HCT116 (cell line): ENCODE data around the gene THRB.

Experiments
- EZH2phosphoT487 ChIP-seq: fragments of 200-600 bp; IDR thresholded peaks from 2 replicates; pipeline ENCODE4 v1.6.1; 2018; ENCODE audit warnings: antibody characterized with exemption, borderline replicate concordance
- POLR2AphosphoS5 ChIP-seq: IDR thresholded peaks from 2 replicates; pipeline ENCODE4 v1.6.1; 2011; ENCODE audit warnings: mild to moderate bottlenecking, low read depth, low read length, moderate library complexity
- SP1 ChIP-seq: IDR thresholded peaks from 2 replicates; pipeline ENCODE4 v1.6.1; 2012; ENCODE audit warnings: low read depth
- SRF ChIP-seq: IDR thresholded peaks from 2 replicates; pipeline ENCODE4 v1.6.1; 2012; ENCODE audit warnings: low read depth
- TF ChIP-seq, protein P1 (sequence below), 3 experiments: fragments of 200-600 bp in 1 of 3; sonication (generic) in 1 of 3; IDR thresholded peaks in 2 of 3; conservative IDR thresholded peaks in 1 of 3; 2 replicates each; pipeline ENCODE4 v1.5.1; 2012 to 2017; ENCODE audit warnings: low read depth in 2 of 3, low read length in 2 of 3, antibody characterized with exemption in 1 of 3, borderline replicate concordance in 1 of 3, control low read depth in 1 of 3, mild to moderate bottlenecking in 1 of 3, mixed read lengths in 1 of 3, mixed run types in 1 of 3, moderate library complexity in 1 of 3; ENCODE audit not compliant: insufficient read depth in 1 of 3

DNA sequence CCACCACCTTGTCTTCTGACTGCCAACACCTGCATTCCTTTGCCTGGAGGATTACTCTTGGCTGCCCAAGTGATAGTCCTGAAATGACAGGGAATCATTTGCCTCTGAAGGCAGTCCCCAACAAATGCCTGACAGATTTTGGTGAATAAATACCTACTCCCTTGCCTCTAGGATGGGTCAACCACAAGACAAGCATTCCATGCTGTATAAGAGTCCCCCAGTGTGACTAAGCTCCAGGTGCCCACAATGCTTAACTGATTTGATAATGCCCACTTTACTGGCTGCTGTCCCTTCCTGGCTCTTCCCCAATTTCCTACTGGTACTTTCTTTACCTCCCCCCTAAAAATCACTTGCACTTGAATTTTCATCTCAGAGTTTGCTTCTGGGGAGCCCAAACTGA lies 14.8 kb downstream of the THRB start:
- TF ChIP-seq, protein P1, sequence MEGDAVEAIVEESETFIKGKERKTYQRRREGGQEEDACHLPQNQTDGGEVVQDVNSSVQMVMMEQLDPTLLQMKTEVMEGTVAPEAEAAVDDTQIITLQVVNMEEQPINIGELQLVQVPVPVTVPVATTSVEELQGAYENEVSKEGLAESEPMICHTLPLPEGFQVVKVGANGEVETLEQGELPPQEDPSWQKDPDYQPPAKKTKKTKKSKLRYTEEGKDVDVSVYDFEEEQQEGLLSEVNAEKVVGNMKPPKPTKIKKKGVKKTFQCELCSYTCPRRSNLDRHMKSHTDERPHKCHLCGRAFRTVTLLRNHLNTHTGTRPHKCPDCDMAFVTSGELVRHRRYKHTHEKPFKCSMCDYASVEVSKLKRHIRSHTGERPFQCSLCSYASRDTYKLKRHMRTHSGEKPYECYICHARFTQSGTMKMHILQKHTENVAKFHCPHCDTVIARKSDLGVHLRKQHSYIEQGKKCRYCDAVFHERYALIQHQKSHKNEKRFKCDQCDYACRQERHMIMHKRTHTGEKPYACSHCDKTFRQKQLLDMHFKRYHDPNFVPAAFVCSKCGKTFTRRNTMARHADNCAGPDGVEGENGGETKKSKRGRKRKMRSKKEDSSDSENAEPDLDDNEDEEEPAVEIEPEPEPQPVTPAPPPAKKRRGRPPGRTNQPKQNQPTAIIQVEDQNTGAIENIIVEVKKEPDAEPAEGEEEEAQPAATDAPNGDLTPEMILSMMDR (IDR thresholded peaks at IDR 0.05 in 2 of 3, conservative IDR thresholded peaks at IDR 0.05 in 1 of 3; ENCODE audit: borderline replicate concordance in 1 of 3, insufficient read depth in 1 of 3, low read depth in 2 of 3, low read length in 2 of 3), result no peak
- TF ChIP-seq EZH2phosphoT487, result no peak
- TF ChIP-seq SRF, result no peak
- TF ChIP-seq POLR2AphosphoS5, result no peak
- TF ChIP-seq SP1, result no peak
